MCF 10A (cell line): ENCODE data around the gene CTNNA1. TPM values are rescaled to one million over a fixed set of nuclear protein-coding genes. Genes with fewer than 3 reads are reported as not detected.

Experiments
- BruUV-seq: library from RNA; stranded (reverse); fragments of 400-500 nt; replicated peaks from 2 replicates; lab custom pipeline; 2021; lab: Mats Ljungman, UMichigan
- CTCF ChIA-PET: fragments of 300-600 bp; sonication (Branson Sonifier 250); formaldehyde crosslinking; extraction: SDS; loops from one replicate; lab custom pipeline; 2021; ENCODE audit warnings: antibody characterized with exemption, inconsistent platforms; lab: Yijun Ruan, JAX
- POLR2A ChIA-PET: fragments of 300-600, 350-650 bp; sonication (Branson Sonifier 250); formaldehyde crosslinking; extraction: SDS; loops from one replicate; lab custom pipeline; 2020; ENCODE audit warnings: antibody characterized with exemption, inconsistent platforms; lab: Yijun Ruan, JAX
- DNase-seq: peaks from one replicate; pipeline ENCODE4 v3.0.0-alpha.2; 2018; ENCODE audit not compliant: unreplicated experiment
- H3K27ac Mint-ChIP-seq: one replicate; pipeline ENCODE4 v1.8.0; 2022; ENCODE audit warnings: mild to moderate bottlenecking, low read depth, mixed read lengths; ENCODE audit not compliant: unreplicated experiment
- H3K27me3 Mint-ChIP-seq: one replicate; pipeline ENCODE4 v1.8.0; 2022; ENCODE audit warnings: mixed read lengths; ENCODE audit not compliant: insufficient read depth, unreplicated experiment
- H3K36me3 Mint-ChIP-seq: one replicate; pipeline ENCODE4 v1.8.0; 2022; ENCODE audit warnings: mild to moderate bottlenecking, moderate library complexity, mixed read lengths; ENCODE audit not compliant: insufficient read depth, unreplicated experiment
- H3K4me1 Mint-ChIP-seq: one replicate; pipeline ENCODE4 v1.8.0; 2022; ENCODE audit warnings: mixed read lengths; ENCODE audit not compliant: insufficient read depth, unreplicated experiment
- H3K4me3 Mint-ChIP-seq: one replicate; pipeline ENCODE4 v1.8.0; 2022; ENCODE audit warnings: mild to moderate bottlenecking, moderate library complexity, mixed read lengths; ENCODE audit not compliant: unreplicated experiment
- H3K9me3 Mint-ChIP-seq: one replicate; pipeline ENCODE4 v1.8.0; 2022; ENCODE audit warnings: mixed read lengths; ENCODE audit not compliant: unreplicated experiment
- CTCF ChIP-seq: fragments of 200-600 bp; IDR thresholded peaks from one replicate; pipeline ENCODE4 v1.8.0; 2022; ENCODE audit warnings: antibody characterized with exemption, mild to moderate bottlenecking; ENCODE audit not compliant: unreplicated experiment
- intact Hi-C: fragments of 100-400 bp; cut with micrococcal nuclease; formaldehyde crosslinking; loops from 2 replicates; pipeline ENCODE4 v1.14.1; 2022
- total RNA-seq: library from RNA; stranded (reverse); gene quantifications from 2 replicates; pipeline ENCODE4 v1.2.3, GENCODE V29; 2022

Gene CTNNA1
- total RNA-seq, 1 experiment from 2014 or later, result 519 TPM

- peaks cover 9% of the 10 kb centered on the region for H3K9me3 Mint-ChIP-seq
- no peaks in the 10 kb centered on the region for H3K27me3 Mint-ChIP-seq
- peaks cover 6% of the 10 kb centered on the region for H3K4me1 Mint-ChIP-seq
- DNase-seq, result no peak
- no peak overlapping the region for H3K27ac Mint-ChIP-seq
- H3K36me3 Mint-ChIP-seq, result peaks cover 85% of the 10 kb centered on the region
- intact Hi-C loops, result no loop called here
- BruUV-seq, result no TSS peak
- ChIA-PET CTCF (no interaction called here), POLR2A (no interaction called here)
- TF ChIP-seq CTCF, result no peak
- no peak overlapping the region for H3K4me3 Mint-ChIP-seq
Measured at GRCh38 chr5:138889994-138890393, 136.8 kb downstream of the CTNNA1 start.

- no peaks in the 10 kb centered on the region for H3K27me3 Mint-ChIP-seq
- intact Hi-C loops, result no loop called here
- H3K4me1 Mint-ChIP-seq, result peaks cover 10% of the 10 kb centered on the region
- no TSS peak for BruUV-seq
- no peak overlapping the region for H3K27ac Mint-ChIP-seq
- POLR2A ChIA-PET, result no interaction called here
- peaks cover 87% of the 10 kb centered on the region for H3K36me3 Mint-ChIP-seq
- CTCF ChIA-PET, result interaction anchor here (0.6 to 0.9 kb wide), 3 partner anchors 12 to 342 kb away, joined by 3 to 5 read pairs (median 3); no protein-coding TSS in a partner anchor
- H3K9me3 Mint-ChIP-seq, result peaks cover 9% of the 10 kb centered on the region
- TF ChIP-seq CTCF, result no peak
- no peak overlapping the region for H3K4me3 Mint-ChIP-seq
- no peak for DNase-seq
Measured at GRCh38 chr5:138890644-138891043, 137.4 kb downstream of the CTNNA1 start.

GRCh38 chr5:138895918-138896317 lies 142.7 kb downstream of the CTNNA1 start:
- no peak for DNase-seq
- no TSS peak for BruUV-seq
- peaks cover 77% of the 10 kb centered on the region for H3K36me3 Mint-ChIP-seq
- H3K27ac Mint-ChIP-seq, result peak overlapping the region; percentile 17
- H3K9me3 Mint-ChIP-seq, result peaks cover 5% of the 10 kb centered on the region
- H3K27me3 Mint-ChIP-seq, result no peaks in the 10 kb centered on the region
- H3K4me3 Mint-ChIP-seq, result no peak overlapping the region
- ChIA-PET CTCF (no interaction called here), POLR2A (interaction anchor here (0.7 kb wide), 1 partner anchor 87 kb away, joined by 3 read pairs; no protein-coding TSS in a partner anchor)
- no peak for TF ChIP-seq CTCF
- intact Hi-C loops, result no loop called here
- H3K4me1 Mint-ChIP-seq, result peaks cover 31% of the 10 kb centered on the region

- DNase-seq, result no peak
- H3K27ac Mint-ChIP-seq, result no peak overlapping the region
- peaks cover 80% of the 10 kb centered on the region for H3K36me3 Mint-ChIP-seq
- no peak for TF ChIP-seq CTCF
- no peaks in the 10 kb centered on the region for H3K27me3 Mint-ChIP-seq
- no peaks in the 10 kb centered on the region for H3K9me3 Mint-ChIP-seq
- BruUV-seq, result no TSS peak
- ChIA-PET CTCF (no interaction called here), POLR2A (interaction anchor here (1.1 to 1.2 kb wide), 2 partner anchors 17 to 50 kb away, joined by 3 to 4 read pairs; no protein-coding TSS in a partner anchor)
- intact Hi-C loops, result no loop called here
- H3K4me3 Mint-ChIP-seq, result no peak overlapping the region
- H3K4me1 Mint-ChIP-seq, result peaks cover 35% of the 10 kb centered on the region
Measured at GRCh38 chr5:138898299-138898698, 145.1 kb downstream of the CTNNA1 start.
